HFFc6 (cell line): ENCODE measurements around the gene RHOBTB1. TPM values are rescaled to one million over a fixed set of nuclear protein-coding genes. Genes with fewer than 3 reads are reported as not detected.
"Not testable (repeated sequence)": the region's sequence is repeated elsewhere in the genome, so short reads cannot be mapped to it uniquely, and the experiment has no call there.

Experiments
- DNase-seq: peaks from one replicate; pipeline ENCODE4 v3.0.0-alpha.2; 2018
- H3K27ac Mint-ChIP-seq: 2 replicates; pipeline ENCODE4 v1.8.0; 2020; ENCODE audit warnings: mild to moderate bottlenecking, mixed read lengths
- H3K27me3 Mint-ChIP-seq: 2 replicates; pipeline ENCODE4 v1.8.0; 2021; ENCODE audit warnings: mild to moderate bottlenecking, moderate library complexity, mixed read lengths; ENCODE audit not compliant: insufficient read depth
- H3K36me3 Mint-ChIP-seq: 2 replicates; pipeline ENCODE4 v1.8.0; 2021; ENCODE audit warnings: low read depth, mixed read lengths
- H3K4me1 Mint-ChIP-seq: 2 replicates; pipeline ENCODE4 v1.8.0; 2020; ENCODE audit warnings: low read depth, mixed read lengths
- H3K4me3 Mint-ChIP-seq: 2 replicates; pipeline ENCODE4 v1.8.0; 2020; ENCODE audit warnings: mild to moderate bottlenecking, moderate library complexity, mixed read lengths
- H3K9me3 Mint-ChIP-seq: 2 replicates; pipeline ENCODE4 v1.8.0; 2020; ENCODE audit warnings: mild to moderate bottlenecking, mixed read lengths
- total RNA-seq, 6 experiments: library from RNA; stranded (reverse); fragmentation: NEBNext Ultra II Directional; extraction: Animal tissue kit (Norgen Biotek cat#: 25700); gene quantifications; 2 replicates in 1 of 6; 3 replicates in 5 of 6; pipeline ENCODE4 v1.2.3, GENCODE V29; 2021
- TF ChIP-seq, protein P1 (sequence below): fragments of 200-600 bp; sonication (generic); IDR thresholded peaks from 2 replicates; pipeline ENCODE4 v1.5.0; 2021; ENCODE audit warnings: antibody characterized with exemption, mild to moderate bottlenecking

The RHOBTB1 gene
- total RNA-seq, 6 experiments from 2014 or later, result 9.0 to 11.7 (median 9.3) TPM

- Mint-ChIP-seq H3K27ac (no peak overlapping the region), H3K9me3 (peaks cover 4% of the 10 kb centered on the region), H3K27me3 (no peaks in the 10 kb centered on the region), H3K4me1 (peaks cover 17% of the 10 kb centered on the region), H3K36me3 (peaks cover 47% of the 10 kb centered on the region), H3K4me3 (no peak overlapping the region)
- TF ChIP-seq, protein P1, sequence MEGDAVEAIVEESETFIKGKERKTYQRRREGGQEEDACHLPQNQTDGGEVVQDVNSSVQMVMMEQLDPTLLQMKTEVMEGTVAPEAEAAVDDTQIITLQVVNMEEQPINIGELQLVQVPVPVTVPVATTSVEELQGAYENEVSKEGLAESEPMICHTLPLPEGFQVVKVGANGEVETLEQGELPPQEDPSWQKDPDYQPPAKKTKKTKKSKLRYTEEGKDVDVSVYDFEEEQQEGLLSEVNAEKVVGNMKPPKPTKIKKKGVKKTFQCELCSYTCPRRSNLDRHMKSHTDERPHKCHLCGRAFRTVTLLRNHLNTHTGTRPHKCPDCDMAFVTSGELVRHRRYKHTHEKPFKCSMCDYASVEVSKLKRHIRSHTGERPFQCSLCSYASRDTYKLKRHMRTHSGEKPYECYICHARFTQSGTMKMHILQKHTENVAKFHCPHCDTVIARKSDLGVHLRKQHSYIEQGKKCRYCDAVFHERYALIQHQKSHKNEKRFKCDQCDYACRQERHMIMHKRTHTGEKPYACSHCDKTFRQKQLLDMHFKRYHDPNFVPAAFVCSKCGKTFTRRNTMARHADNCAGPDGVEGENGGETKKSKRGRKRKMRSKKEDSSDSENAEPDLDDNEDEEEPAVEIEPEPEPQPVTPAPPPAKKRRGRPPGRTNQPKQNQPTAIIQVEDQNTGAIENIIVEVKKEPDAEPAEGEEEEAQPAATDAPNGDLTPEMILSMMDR, result no peak
- DNase-seq, result no peak
These were observed 35.1 kb downstream of the RHOBTB1 start for GRCh38 chr10:60908896-60909295.

GRCh38 chr10:60908031-60908430 lies 36.0 kb downstream of the RHOBTB1 start:
- Mint-ChIP-seq H3K9me3 (peaks cover 4% of the 10 kb centered on the region), H3K4me3 (no peak overlapping the region), H3K27me3 (no peaks in the 10 kb centered on the region), H3K27ac (no peak overlapping the region), H3K4me1 (peaks cover 9% of the 10 kb centered on the region), H3K36me3 (peaks cover 50% of the 10 kb centered on the region)
- TF ChIP-seq, protein P1, result no peak
- no peak for DNase-seq

GRCh38 chr10:60907236-60907635 lies 36.7 kb downstream of the RHOBTB1 start:
- Mint-ChIP-seq H3K27ac (no peak overlapping the region), H3K27me3 (no peaks in the 10 kb centered on the region), H3K36me3 (peaks cover 50% of the 10 kb centered on the region), H3K4me1 (peaks cover 7% of the 10 kb centered on the region; the same call in 1 of the 2 replicates), H3K4me3 (no peak overlapping the region), H3K9me3 (peaks cover 4% of the 10 kb centered on the region)
- TF ChIP-seq, protein P1, result no peak
- DNase-seq, result no peak

DNA sequence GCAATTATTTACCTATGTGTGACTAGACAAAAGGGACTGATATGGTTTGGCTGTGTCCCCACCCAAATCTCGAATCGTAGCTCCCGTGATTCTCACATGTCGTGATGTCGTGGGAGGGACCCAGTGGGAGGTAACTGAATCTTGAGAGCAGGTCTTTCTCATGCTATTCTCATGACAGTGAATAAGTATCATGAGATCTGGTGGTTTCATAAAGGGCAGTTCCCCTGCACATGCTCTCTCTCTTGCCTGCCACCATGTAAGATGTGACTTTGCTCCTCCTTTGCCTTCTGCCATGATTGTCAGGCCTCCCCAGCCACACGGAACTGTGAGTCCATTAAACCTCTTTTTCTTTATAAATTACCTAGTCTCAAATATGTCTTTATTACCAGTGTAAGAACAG lies 37.2 kb downstream of the RHOBTB1 start:
- not testable (repeated sequence) for H3K27ac Mint-ChIP-seq, DNase-seq, H3K4me1 Mint-ChIP-seq, H3K9me3 Mint-ChIP-seq, H3K4me3 Mint-ChIP-seq, H3K27me3 Mint-ChIP-seq
- H3K36me3 Mint-ChIP-seq, result peaks cover 50% of the 10 kb centered on the region

- H3K4me3 Mint-ChIP-seq, result no peak overlapping the region
- H3K27me3 Mint-ChIP-seq, result no peaks in the 10 kb centered on the region
- H3K4me1 Mint-ChIP-seq, result peaks cover 8% of the 10 kb centered on the region
- peaks cover 4% of the 10 kb centered on the region for H3K9me3 Mint-ChIP-seq
- no peak for DNase-seq
- TF ChIP-seq, protein P1, result no peak
- H3K27ac Mint-ChIP-seq, result no peak overlapping the region
- H3K36me3 Mint-ChIP-seq, result peaks cover 50% of the 10 kb centered on the region
These were observed 37.6 kb downstream of the RHOBTB1 start for GRCh38 chr10:60906411-60906810.

DNA sequence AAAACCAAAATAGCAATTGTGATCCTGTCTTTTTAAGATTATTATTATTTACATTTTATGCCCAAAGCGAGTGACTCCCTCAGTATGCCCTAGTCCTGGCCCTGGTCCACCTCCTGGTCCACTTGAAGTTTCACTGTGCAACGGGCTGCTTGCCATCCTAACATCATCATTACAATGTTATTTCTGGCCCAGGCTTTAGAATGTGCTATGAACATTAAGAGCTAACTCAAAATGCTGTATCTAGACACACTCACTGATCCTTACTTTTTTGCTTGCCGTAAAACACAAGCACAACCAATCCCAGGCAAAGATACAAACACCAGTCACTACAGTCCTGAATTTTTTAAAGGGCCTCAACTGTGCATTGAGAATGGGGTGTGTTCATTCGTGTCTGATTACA lies 38.4 kb downstream of the RHOBTB1 start:
- Mint-ChIP-seq H3K4me1 (peaks cover 15% of the 10 kb centered on the region), H3K27ac (no peak overlapping the region), H3K4me3 (no peak overlapping the region), H3K9me3 (peaks cover 4% of the 10 kb centered on the region), H3K36me3 (peaks cover 41% of the 10 kb centered on the region), H3K27me3 (no peaks in the 10 kb centered on the region)
- TF ChIP-seq, protein P1, result no peak
- DNase-seq, result peak; percentile 21
